HG02884 (cell line): ENCODE data around the gene PALLD.
"Not testable (repeated sequence)": the region's sequence is repeated elsewhere in the genome, so short reads cannot be mapped to it uniquely, and the experiment has no call there.

Experiments
- ATAC-seq: cut with Tn5 transposase; IDR thresholded peaks from one replicate; pipeline ENCODE4 v1.9.1; 2021; ENCODE audit warnings: mild to moderate bottlenecking, moderate library complexity; ENCODE audit not compliant: unreplicated experiment

The PALLD gene

GRCh38 chr4:168719725-168720124 is 222.9 kb downstream of the PALLD start:
- ATAC-seq, result no peak

GRCh38 chr4:168720396-168720900 is 223.6 kb downstream of the PALLD start:
- no peak for ATAC-seq

GRCh38 chr4:168722391-168722790 is 225.5 kb downstream of the PALLD start:
- ATAC-seq, result no peak

GRCh38 chr4:168723020-168723419 is 226.2 kb downstream of the PALLD start:
- ATAC-seq, result no peak

GRCh38 chr4:168723569-168723968 is 226.7 kb downstream of the PALLD start:
- ATAC-seq, result no peak

- ATAC-seq, result no peak
These were observed 227.4 kb downstream of the PALLD start for GRCh38 chr4:168724243-168724642.

GRCh38 chr4:168724686-168725411 is 228.0 kb downstream of the PALLD start:
- peak; percentile 49 for ATAC-seq

GRCh38 chr4:168725930-168726329 is 229.1 kb downstream of the PALLD start:
- ATAC-seq, result no peak

GRCh38 chr4:168727181-168727580 is 230.3 kb downstream of the PALLD start:
- not testable (repeated sequence) for ATAC-seq

- no peak for ATAC-seq
These were observed 234.3 kb downstream of the PALLD start for GRCh38 chr4:168731006-168731636.

- no peak for ATAC-seq
These were observed 235.0 kb downstream of the PALLD start for GRCh38 chr4:168731706-168732414.

GRCh38 chr4:168732714-168733113 is 235.9 kb downstream of the PALLD start:
- ATAC-seq, result no peak

- ATAC-seq, result no peak
These were observed 238.1 kb downstream of the PALLD start for GRCh38 chr4:168734703-168735678.

- ATAC-seq, result no peak
These were observed 238.9 kb downstream of the PALLD start for GRCh38 chr4:168735735-168736134.

GRCh38 chr4:168736860-168737805 is 240.3 kb downstream of the PALLD start:
- no peak for ATAC-seq

GRCh38 chr4:168737806-168738172 is 240.9 kb downstream of the PALLD start:
- ATAC-seq, result no peak

- ATAC-seq, result no peak
These were observed 243.0 kb downstream of the PALLD start for GRCh38 chr4:168739886-168740285.

- ATAC-seq, result no peak
These were observed 243.8 kb downstream of the PALLD start for GRCh38 chr4:168740691-168741090.
